A549 (cell line): ENCODE results near the gene FDCSP. TPM values are rescaled to one million over a fixed set of nuclear protein-coding genes. Genes with fewer than 3 reads are reported as not detected.

ENCODE experiments used
- ATAC-seq, 2 experiments: fragments of 200-7000 bp in 1 of 2; fragments of >200 bp in 1 of 2; cut with Nextera tagmentation in 1 of 2; cut with Tn5 transposase in 1 of 2; 3 replicates each; pipeline versions ENCODE4 v1.8.0 to v1.9.1; 2018 to 2020; ENCODE audit warnings: mild to moderate bottlenecking in 1 of 2, moderate library complexity in 1 of 2
- CTCF ChIA-PET: fragments of 300-600 bp; sonication (Branson Sonifier 250); formaldehyde crosslinking; extraction: SDS; loops from one replicate; lab custom pipeline; 2021; ENCODE audit warnings: antibody characterized with exemption, inconsistent platforms; lab: Yijun Ruan, JAX
- POLR2A ChIA-PET: fragments of 350-600 bp; formaldehyde crosslinking; extraction: SDS; loops from one replicate; lab custom pipeline; 2021; ENCODE audit warnings: antibody characterized with exemption, inconsistent platforms; lab: Yijun Ruan, JAX
- DNase-seq, 2 experiments: peaks; one replicate each; pipeline versions ENCODE4 v3.0.0 to v3.0.0-alpha.2; 2011 to 2016; ENCODE audit warnings: low read depth in 1 of 2, low spot score in 1 of 2
- FAIRE-seq: peaks from 2 replicates; lab custom pipeline; 2011; peaks lifted over from hg19 to GRCh38; lab: Jason Lieb, UNC
- H3K27ac ChIP-seq, 2 experiments: fragments of >200 bp; sonication (Bioruptor Twin); formaldehyde crosslinking; 3 replicates each; pipeline ENCODE4 v1.5.1; 2016 to 2017
- H3K4me1 ChIP-seq: fragments of >200 bp; sonication (Bioruptor Twin); formaldehyde crosslinking; 3 replicates; pipeline ENCODE4 v1.6.1; 2016
- H3K4me2 ChIP-seq: fragments of >200 bp; sonication (Bioruptor Twin); formaldehyde crosslinking; 3 replicates; pipeline ENCODE4 v1.6.1; 2016
- H3K4me3 ChIP-seq: fragments of >200 bp; sonication (Bioruptor Twin); formaldehyde crosslinking; 3 replicates; pipeline ENCODE4 v1.5.1; 2016
- H3K9me3 ChIP-seq: fragments of >200 bp; sonication (Bioruptor Twin); formaldehyde crosslinking; 3 replicates; pipeline ENCODE4 v1.6.1; 2016
- BHLHE40 ChIP-seq: IDR thresholded peaks from 2 replicates; pipeline ENCODE4 v1.6.1; 2012; ENCODE audit warnings: low read depth, low read length, inconsistent platforms
- CBX2 ChIP-seq: fragments of 200-600 bp; sonication (generic); IDR thresholded peaks from 2 replicates; pipeline ENCODE4 v1.6.1; 2016; ENCODE audit warnings: low read depth, mild to moderate bottlenecking, borderline replicate concordance
- CBX8 ChIP-seq: fragments of 200-600 bp; sonication (generic); IDR thresholded peaks from 2 replicates; pipeline ENCODE4 v1.6.1; 2016
- CHD2 ChIP-seq: fragments of 150-350 bp; IDR thresholded peaks from 2 replicates; pipeline ENCODE4 v1.6.1; 2014; ENCODE audit warnings: low read length; ENCODE audit not compliant: partially characterized antibody
- CHD4 ChIP-seq: fragments of 200-600 bp; sonication (generic); IDR thresholded peaks from 2 replicates; pipeline ENCODE4 v1.6.1; 2016; ENCODE audit warnings: antibody characterized with exemption, mild to moderate bottlenecking, borderline replicate concordance
- FOXS1 ChIP-seq: fragments of 250-450 bp; sonication (Bioruptor Pico); IDR thresholded peaks from 2 replicates; pipeline ENCODE4 v1.5.0; 2020; ENCODE audit warnings: mild to moderate bottlenecking, moderate library complexity
- GATA3 ChIP-seq: IDR thresholded peaks from 2 replicates; pipeline ENCODE4 v1.6.1; 2012; ENCODE audit warnings: borderline replicate concordance
- JUN ChIP-seq, 2 experiments: fragments of >200 bp; sonication (Bioruptor Twin); formaldehyde crosslinking; IDR thresholded peaks; 2 replicates in 1 of 2; 3 replicates in 1 of 2; pipeline ENCODE4 v1.6.1; 2016 to 2017
- KDM1A ChIP-seq: fragments of 200-600 bp; sonication (generic); IDR thresholded peaks from 2 replicates; pipeline ENCODE4 v1.6.1; 2016; ENCODE audit warnings: low read depth, mild to moderate bottlenecking
- KDM5A ChIP-seq: fragments of 200-600 bp; sonication (generic); IDR thresholded peaks from 2 replicates; pipeline ENCODE4 v1.6.1; 2016; ENCODE audit warnings: antibody characterized with exemption, mild to moderate bottlenecking
- MAFK ChIP-seq: fragments of 450-650 bp; IDR thresholded peaks from 2 replicates; pipeline ENCODE4 v1.6.1; 2014; ENCODE audit not compliant: partially characterized antibody
- MAZ ChIP-seq: fragments of 150-350 bp; IDR thresholded peaks from 2 replicates; pipeline ENCODE4 v1.6.1; 2014; ENCODE audit warnings: antibody characterized with exemption, low read depth, low read length, borderline replicate concordance
- NFE2L2 ChIP-seq: fragments of 150-350 bp; conservative IDR thresholded peaks from 2 replicates; pipeline ENCODE4 v1.6.1; 2014; ENCODE audit warnings: low read length
- POLR2A ChIP-seq: IDR thresholded peaks from 2 replicates; pipeline ENCODE4 v1.6.1; 2012; ENCODE audit warnings: mild to moderate bottlenecking, low read length
- RAD21 ChIP-seq, 2 experiments: fragments of >200 bp in 1 of 2; sonication (Bioruptor Twin) in 1 of 2; formaldehyde crosslinking in 1 of 2; IDR thresholded peaks in 1 of 2; conservative IDR thresholded peaks in 1 of 2; 2 replicates in 1 of 2; 3 replicates in 1 of 2; pipeline ENCODE4 v1.6.1; 2012 to 2018; ENCODE audit warnings: inconsistent platforms in 1 of 2
- RARB ChIP-seq: fragments of 250-450 bp; sonication (Bioruptor Pico); IDR thresholded peaks from 2 replicates; pipeline ENCODE4 v1.8.0; 2021; ENCODE audit warnings: mild to moderate bottlenecking, moderate library complexity
- RCOR1 ChIP-seq: fragments of 150-350 bp; IDR thresholded peaks from 2 replicates; pipeline ENCODE4 v1.6.1; 2014; ENCODE audit warnings: antibody characterized with exemption, low read length, low read depth
- RFX5 ChIP-seq: fragments of 450-650 bp; IDR thresholded peaks from 2 replicates; pipeline ENCODE4 v1.7.1; 2014; ENCODE audit warnings: antibody characterized with exemption, mild to moderate bottlenecking, moderate library complexity
- RNF2 ChIP-seq: fragments of 200-600 bp; sonication (generic); IDR thresholded peaks from 2 replicates; pipeline ENCODE4 v1.6.1; 2016; ENCODE audit warnings: low read depth, mild to moderate bottlenecking, antibody characterized with exemption, moderate library complexity, borderline replicate concordance
- SMC3 ChIP-seq: fragments of >200 bp; sonication (Bioruptor Twin); formaldehyde crosslinking; IDR thresholded peaks from 3 replicates; pipeline ENCODE4 v1.6.1; 2018; ENCODE audit warnings: inconsistent platforms
- TFCP2L1 ChIP-seq: fragments of 250-450 bp; sonication (Bioruptor Pico); IDR thresholded peaks from 2 replicates; pipeline ENCODE4 v1.5.0; 2021; ENCODE audit warnings: mild to moderate bottlenecking
- ZC3H11A ChIP-seq: fragments of 450-650 bp; IDR thresholded peaks from 2 replicates; pipeline ENCODE4 v1.6.1; 2014; ENCODE audit warnings: antibody characterized with exemption, mild to moderate bottlenecking
- ZFP36 ChIP-seq: fragments of 450-650 bp; IDR thresholded peaks from 2 replicates; pipeline ENCODE4 v1.6.1; 2014; ENCODE audit warnings: borderline replicate concordance; ENCODE audit not compliant: partially characterized antibody
- WGBS: methylation state at CpG from one replicate; pipeline ENCODE4 v1.1.6; 2017; ENCODE audit errors: missing lambda C conversion rate; 5-methylcytosine and 5-hydroxymethylcytosine counted together
- polyA minus RNA-seq: library from RNA; depleted of rRNA, polyadenylated mRNA; stranded (reverse); fragments of >200 nt; gene quantifications from 2 replicates; pipeline ENCODE4 v1.2.3, GENCODE V29; 2011; rRNA and poly(A)+ RNA removed
- polyA plus RNA-seq, 4 experiments: library from polyadenylated mRNA; depleted of rRNA in 3 of 4; stranded (reverse); fragments of >200 nt; fragmentation: RNase III in 1 of 4; extraction: RNeasy Plus Mini Kit Qiagen cat#74134 plus additional on column Dnase treatment in 1 of 4; gene quantifications; 2 replicates in 3 of 4; 3 replicates in 1 of 4; pipeline ENCODE4 v1.2.3, GENCODE V29; 2011 to 2017
- TF ChIP-seq, protein P1 (sequence below): fragments of 150-350 bp; IDR thresholded peaks from 2 replicates; pipeline ENCODE4 v1.6.1; 2014; ENCODE audit warnings: low read depth, mild to moderate bottlenecking, low read length
- TF ChIP-seq, protein P2 (sequence below): fragments of >200 bp; sonication (Bioruptor Twin); formaldehyde crosslinking; IDR thresholded peaks from 2 replicates; pipeline ENCODE4 v1.6.1; 2016
- TF ChIP-seq, protein P3 (sequence below): fragments of >200 bp; sonication (Bioruptor Twin); formaldehyde crosslinking; IDR thresholded peaks from 3 replicates; pipeline ENCODE4 v1.6.1; 2016

FDCSP gene
- polyA plus RNA-seq (2011; rRNA removed) (not detected in 2 replicates), polyA plus RNA-seq (2017; fragmentation: RNase III; extraction: RNeasy Plus Mini Kit Qiagen cat#74134 plus additional on column Dnase treatment) (not detected in 3 replicates), polyA minus RNA-seq (not detected in 2 replicates)
- polyA plus RNA-seq (2012; cell fraction: cytosol; rRNA removed): not detected in 2 replicates
- polyA plus RNA-seq (2012; cell fraction: nucleus; rRNA removed): not detected in 2 replicates

DNA sequence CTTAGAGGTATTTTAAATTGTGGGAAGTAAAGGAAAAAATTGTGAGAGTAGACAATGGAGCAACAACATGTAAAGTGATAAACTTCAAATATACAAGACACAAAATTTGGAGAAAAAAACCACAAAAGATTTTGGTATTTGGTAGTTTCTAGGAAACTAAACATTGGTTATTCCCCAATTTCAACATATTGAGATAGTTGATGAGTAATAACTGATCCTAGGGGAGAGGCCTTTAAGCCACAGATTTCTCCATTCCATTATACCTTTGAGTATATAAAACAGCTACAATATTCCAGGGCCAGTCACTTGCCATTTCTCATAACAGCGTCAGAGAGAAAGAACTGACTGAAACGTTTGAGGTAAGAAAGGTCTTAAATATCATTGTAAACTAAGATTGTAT lies at the start of gene FDCSP:
TSS of gene FDCSP (plus strand) at position 301 of the 400 bp plus-strand sequence. CDS start 5,071 bp downstream, outside the sequence.
- ATAC-seq: no peak
- no peak for FAIRE-seq
- TF ChIP-seq RNF2 (no peak), BHLHE40 (no peak), JUN (IDR thresholded peaks at IDR 0.05) (no peak)
- TF ChIP-seq, protein P1, sequence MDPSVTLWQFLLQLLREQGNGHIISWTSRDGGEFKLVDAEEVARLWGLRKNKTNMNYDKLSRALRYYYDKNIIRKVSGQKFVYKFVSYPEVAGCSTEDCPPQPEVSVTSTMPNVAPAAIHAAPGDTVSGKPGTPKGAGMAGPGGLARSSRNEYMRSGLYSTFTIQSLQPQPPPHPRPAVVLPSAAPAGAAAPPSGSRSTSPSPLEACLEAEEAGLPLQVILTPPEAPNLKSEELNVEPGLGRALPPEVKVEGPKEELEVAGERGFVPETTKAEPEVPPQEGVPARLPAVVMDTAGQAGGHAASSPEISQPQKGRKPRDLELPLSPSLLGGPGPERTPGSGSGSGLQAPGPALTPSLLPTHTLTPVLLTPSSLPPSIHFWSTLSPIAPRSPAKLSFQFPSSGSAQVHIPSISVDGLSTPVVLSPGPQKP: no peak
- TF ChIP-seq, all 56 proteins: peak for 0
- no peak for DNase-seq
- ChIA-PET CTCF (no interaction called here), POLR2A (no interaction called here)
- H3K27ac ChIP-seq: no peak within 1 kb of the TSS
- no peaks in the 10 kb centered on the region for H3K4me1 ChIP-seq
- no peak within 1 kb of the TSS for H3K4me2 ChIP-seq
- H3K4me3 ChIP-seq: no peak within 1 kb of the TSS
- WGBS: 38% methylated on average over 2 of the region's 2 CpGs
- H3K9me3 ChIP-seq: no peaks in the 10 kb centered on the region

DNA sequence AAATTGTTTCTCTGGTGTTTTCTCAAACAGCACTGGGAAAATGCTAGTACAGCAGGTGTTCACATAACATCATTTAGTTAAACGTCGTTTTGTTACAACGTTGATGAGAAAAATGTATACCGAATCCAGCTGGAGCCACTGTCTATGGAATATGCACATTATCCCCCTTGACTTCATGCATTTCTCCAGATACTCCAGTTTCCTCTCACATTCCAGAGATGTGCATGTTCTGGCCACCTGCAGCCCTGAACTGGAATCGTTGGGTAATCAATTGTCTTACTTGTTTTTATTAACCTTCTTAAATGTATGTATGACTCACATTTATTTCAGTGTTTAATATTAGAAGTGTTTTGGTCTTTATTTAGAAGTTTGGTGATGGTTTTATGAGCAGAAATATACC lies 48.8 kb upstream of the FDCSP start:
- FAIRE-seq: no peak
- Histone ChIP-seq H3K4me2 (no peak overlapping the region), H3K9me3 (no peaks in the 10 kb centered on the region), H3K4me3 (no peak overlapping the region), H3K27ac (no peak overlapping the region), H3K4me1 (no peaks in the 10 kb centered on the region)
- no peak for TF ChIP-seq RNF2
- TF ChIP-seq KDM5A: no peak
- no peak for TF ChIP-seq CBX2
- no peak for TF ChIP-seq BHLHE40
- TF ChIP-seq RFX5: no peak
- TF ChIP-seq POLR2A: no peak
- TF ChIP-seq RARB (CRISPR knock-in tag): no peak
- TF ChIP-seq, protein P1: no peak
- TF ChIP-seq MAFK: no peak
- TF ChIP-seq CHD2: no peak
- TF ChIP-seq RCOR1: no peak
- TF ChIP-seq, protein P2, sequence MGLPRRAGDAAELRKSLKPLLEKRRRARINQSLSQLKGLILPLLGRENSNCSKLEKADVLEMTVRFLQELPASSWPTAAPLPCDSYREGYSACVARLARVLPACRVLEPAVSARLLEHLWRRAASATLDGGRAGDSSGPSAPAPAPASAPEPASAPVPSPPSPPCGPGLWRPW: no peak
- no peak for TF ChIP-seq GATA3
- no peak for TF ChIP-seq MAZ
- no peak for TF ChIP-seq ZFP36
- TF ChIP-seq RAD21 (conservative IDR thresholded peaks at IDR 0.05 in 1 of 2, IDR thresholded peaks at IDR 0.05 in 1 of 2): no peak
- ATAC-seq: no peak
- no peak for DNase-seq
- 17% methylated on average over 5 of the region's 5 CpGs for WGBS
- ChIA-PET CTCF (no interaction called here), POLR2A (no interaction called here)

DNA sequence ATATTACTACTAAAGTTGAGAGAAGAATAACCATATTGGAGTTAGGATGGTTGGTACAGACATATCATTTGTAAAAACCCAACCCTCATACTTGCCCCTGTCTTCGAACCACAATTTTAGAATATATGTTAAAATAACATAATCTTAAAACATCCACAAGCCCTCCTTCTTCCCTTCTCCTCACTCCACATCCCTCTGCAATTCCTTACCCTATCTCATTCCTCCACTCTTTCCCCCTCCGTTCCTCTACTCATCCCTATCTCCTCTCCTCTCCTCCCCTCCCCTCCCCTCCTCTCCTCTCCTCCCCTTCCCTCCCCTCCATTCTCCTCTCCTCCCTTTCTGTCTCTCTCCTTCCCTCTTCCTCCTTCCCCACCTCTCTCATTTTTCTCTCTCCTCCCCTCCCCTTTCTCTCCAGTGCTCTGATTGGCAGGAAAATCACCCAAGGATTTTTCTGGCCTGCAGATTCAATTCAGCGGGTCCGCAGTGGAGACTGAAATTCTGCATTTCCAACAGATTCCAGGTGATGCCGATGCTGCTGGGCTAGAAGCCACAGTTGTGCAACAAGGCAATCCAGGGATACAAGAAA lies 47.8 kb upstream of the FDCSP start:
- no peak overlapping the region for H3K27ac ChIP-seq
- WGBS: 66% methylated on average over 5 of the region's 5 CpGs
- H3K4me1 ChIP-seq: no peaks in the 10 kb centered on the region
- no peak for ATAC-seq
- CTCF ChIA-PET: no interaction called here
- TF ChIP-seq KDM1A (no peak), CBX2 (no peak), SMC3 (no peak), ZC3H11A (no peak), NFE2L2 (no peak), CHD2 (no peak), ZFP36 (no peak), CHD4 (no peak), POLR2A (no peak), BHLHE40 (no peak), KDM5A (no peak), TFCP2L1 (no peak), RCOR1 (no peak), FOXS1 (CRISPR knock-in tag) (no peak), CBX8 (no peak)
- TF ChIP-seq, protein P3, sequence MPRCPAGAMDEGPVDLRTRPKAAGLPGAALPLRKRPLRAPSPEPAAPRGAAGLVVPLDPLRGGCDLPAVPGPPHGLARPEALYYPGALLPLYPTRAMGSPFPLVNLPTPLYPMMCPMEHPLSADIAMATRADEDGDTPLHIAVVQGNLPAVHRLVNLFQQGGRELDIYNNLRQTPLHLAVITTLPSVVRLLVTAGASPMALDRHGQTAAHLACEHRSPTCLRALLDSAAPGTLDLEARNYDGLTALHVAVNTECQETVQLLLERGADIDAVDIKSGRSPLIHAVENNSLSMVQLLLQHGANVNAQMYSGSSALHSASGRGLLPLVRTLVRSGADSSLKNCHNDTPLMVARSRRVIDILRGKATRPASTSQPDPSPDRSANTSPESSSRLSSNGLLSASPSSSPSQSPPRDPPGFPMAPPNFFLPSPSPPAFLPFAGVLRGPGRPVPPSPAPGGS: no peak
- H3K9me3 ChIP-seq: no peaks in the 10 kb centered on the region
- H3K4me3 ChIP-seq: no peak overlapping the region
- no peak overlapping the region for H3K4me2 ChIP-seq
- POLR2A ChIA-PET: no interaction called here
- no peak for FAIRE-seq
- no peak for DNase-seq
